ENCODE data around the gene PNPLA7. TPM values are rescaled to one million over a fixed set of nuclear protein-coding genes. Genes with fewer than 3 reads are reported as not detected.
A peak's percentile ranks its signal among the peaks of the same experiment; 100 is the strongest.

The PNPLA7 gene
- total and polyA plus RNA-seq, 2 of the 13 experiments (the other 11 are each of a cell fraction or from before 2014, with no cell fraction given): 0.42 to 1.5 TPM

- TF ChIP-seq CTCF (CRISPR knock-in tag; IDR thresholded peaks at IDR 0.05) (peak; percentile 42), MLX (CRISPR knock-in tag; IDR thresholded peaks at IDR 0.05) (no peak), NKX3-1 (CRISPR knock-in tag; IDR thresholded peaks at IDR 0.05) (no peak), KLF15 (CRISPR knock-in tag; IDR thresholded peaks at IDR 0.05; ENCODE audit: borderline replicate concordance) (no peak), EED (CRISPR knock-in tag; IDR thresholded peaks at IDR 0.05) (0 out of 2 replicates have a peak, but pooled peaks have one; percentile 44), MEIS1 (CRISPR knock-in tag; IDR thresholded peaks at IDR 0.05; ENCODE audit: borderline replicate concordance) (0 out of 2 replicates have a peak, but pooled peaks have one; percentile 40), SOX6 (IDR thresholded peaks at IDR 0.05) (no peak), SOX6 (CRISPR knock-in tag; IDR thresholded peaks at IDR 0.05) (no peak), RFXANK (CRISPR knock-in tag; IDR thresholded peaks at IDR 0.05) (no peak), ZBTB38 (CRISPR knock-in tag; IDR thresholded peaks at IDR 0.05) (peak; percentile 88)
Measured at GRCh38 chr9:137464291-137464999, 85.8 kb downstream of the PNPLA7 start (continued).

GRCh38 chr9:137463931-137464290 is 86.3 kb downstream of the PNPLA7 start:
- in situ Hi-C loops (cut with HindIII; ENCODE audit: extremely low pct_ligation_motif_present, low pct_unique_long_range_greater_than_20kb) (no loop called here), intact Hi-C loops (cut with micrococcal nuclease; ENCODE audit: unreplicated experiment) (no loop called here)
- H3K36me3 ChIP-seq (replicated peaks in 1 of 2; ENCODE audit: control insufficient read depth in 1 of 2, insufficient read depth in 2 of 2, low read length in 2 of 2): no peaks in the 10 kb centered on the region
- no peaks in the 10 kb centered on the region for H4K20me1 ChIP-seq (ENCODE audit: insufficient read depth, low read length)
- no peak for ATAC-seq
- peak overlapping the region; percentile 66 for H3K4me2 ChIP-seq (ENCODE audit: low read depth, low read length)
- WGBS (ENCODE audit: low lambda C conversion rate): 98% methylated on average over 17 of the region's 18 CpGs
- no peaks in the 10 kb centered on the region for H3K79me2 ChIP-seq (ENCODE audit: insufficient read depth, low read length)
- H3K9ac ChIP-seq (ENCODE audit: insufficient read depth, low read depth, low read length): peak overlapping the region; percentile 42; the same call in 1 of the 2 replicates
- H3K4me3 ChIP-seq (replicated peaks in 1 of 3; ENCODE audit: insufficient read depth in 1 of 3, low read depth in 2 of 3, low read length in 3 of 3): peak overlapping the region in 2 of 3 experiments; percentile 2 to 51; a peak in 3 of 6 replicates
- ChIA-PET CTCF (ENCODE audit: low intra/inter-chr PET ratio, low total read pairs) (no interaction called here), POLR2A (no interaction called here)
- no peak overlapping the region for H2AFZ ChIP-seq (ENCODE audit: low read length)
- no peak for FAIRE-seq
- DNase-seq (ENCODE audit: low spot score): no peak
- H3K4me1 ChIP-seq (ENCODE audit: insufficient read depth, low read length): peaks cover 63% of the 10 kb centered on the region
- BruUV-seq (replicated peaks): no TSS peak
- peak overlapping the region; percentile 58 for H3K27ac ChIP-seq (ENCODE audit: extremely low read length, insufficient read depth, low read length)
- no peaks in the 10 kb centered on the region; a peak in 1 of 5 replicates for H3K27me3 ChIP-seq (ENCODE audit: control insufficient read depth in 1 of 2, insufficient read depth in 2 of 2, low read length in 2 of 2)
- no peaks in the 10 kb centered on the region for H3K9me3 ChIP-seq (ENCODE audit: low read length)
- TF ChIP-seq ZNF350 (CRISPR knock-in tag; IDR thresholded peaks at IDR 0.05; ENCODE audit: borderline replicate concordance, low read depth) (0 out of 2 replicates have a peak, but pooled peaks have one; percentile 28), ZBTB37 (CRISPR knock-in tag; IDR thresholded peaks at IDR 0.05) (no peak), ZNF512 (CRISPR knock-in tag; IDR thresholded peaks at IDR 0.05) (0 out of 2 replicates have a peak, but pooled peaks have one; percentile 67), PRPF4 (IDR thresholded peaks at IDR 0.05; ENCODE audit: low read depth, low read length, poor library complexity, severe bottlenecking) (peak; percentile 65), ZBTB38 (CRISPR knock-in tag; IDR thresholded peaks at IDR 0.05) (peak; percentile 100), ZNF713 (CRISPR knock-in tag; IDR thresholded peaks at IDR 0.05) (0 out of 2 replicates have a peak, but pooled peaks have one; percentile 39), ZNF414 (CRISPR knock-in tag; IDR thresholded peaks at IDR 0.05) (0 out of 2 replicates have a peak, but pooled peaks have one; percentile 9), ZNF205 (CRISPR knock-in tag; IDR thresholded peaks at IDR 0.05) (no peak)

All from HepG2 (cell line).